H1 (cell line): Measurements from ENCODE around the gene LILRA1. TPM values are rescaled to one million over a fixed set of nuclear protein-coding genes. Genes with fewer than 3 reads are reported as not detected.
"Not testable (repeated sequence)": the region's sequence is repeated elsewhere in the genome, so short reads cannot be mapped to it uniquely, and the experiment has no call there.

Experiments used
- CTCF ChIA-PET: fragments of 300-600 bp; sonication (Branson Sonifier 250); formaldehyde crosslinking; loops from one replicate; lab custom pipeline; 2021; ENCODE audit not compliant: partially characterized antibody; lab: Charles Lee
- POLR2A ChIA-PET: fragments of 300-600 bp; sonication (Branson Sonifier 250); formaldehyde crosslinking; loops from one replicate; lab custom pipeline; 2021; ENCODE audit warnings: inconsistent platforms; ENCODE audit not compliant: partially characterized antibody; lab: Charles Lee
- DNase-seq, 2 experiments: peaks; one replicate each; pipeline versions ENCODE4 v3.0.0 to v3.0.0-alpha.2; 2010 to 2022; ENCODE audit warnings: low spot score in 2 of 2, low read depth in 1 of 2, mixed read lengths in 1 of 2
- FAIRE-seq: peaks from 2 replicates; lab custom pipeline; 2011; peaks lifted over from hg19 to GRCh38; lab: Jason Lieb, UNC
- H2AFZ ChIP-seq: 2 replicates; pipeline ENCODE4 v1.8.1; 2012; ENCODE audit warnings: low read length, inconsistent platforms
- H2AK5ac ChIP-seq: 2 replicates; pipeline ENCODE4 v1.6.1; 2013; ENCODE audit warnings: low read depth, low read length
- H2BK120ac ChIP-seq: replicated peaks from 2 replicates; pipeline ENCODE3; 2013; ENCODE audit warnings: low read depth, low read length, inconsistent platforms
- H2BK12ac ChIP-seq: 2 replicates; pipeline ENCODE4 v1.6.1; 2013; ENCODE audit warnings: low read depth, low read length
- H2BK15ac ChIP-seq: 2 replicates; pipeline ENCODE4 v1.6.1; 2013; ENCODE audit warnings: low read length
- H2BK20ac ChIP-seq: 2 replicates; pipeline ENCODE4 v1.6.1; 2013; ENCODE audit warnings: low read length
- H2BK5ac ChIP-seq: 2 replicates; pipeline ENCODE4 v1.6.1; 2013; ENCODE audit warnings: low read depth, low read length
- H3K14ac ChIP-seq: 2 replicates; pipeline ENCODE4 v1.6.1; 2013; ENCODE audit warnings: inconsistent platforms; ENCODE audit not compliant: insufficient read length
- H3K18ac ChIP-seq: 2 replicates; pipeline ENCODE4 v1.6.1; 2013; ENCODE audit warnings: low read length; ENCODE audit errors: extremely low read depth
- H3K23ac ChIP-seq: 2 replicates; pipeline ENCODE4 v1.6.1; 2013; ENCODE audit warnings: inconsistent platforms; ENCODE audit not compliant: insufficient read length
- H3K23me2 ChIP-seq: 2 replicates; pipeline ENCODE4 v1.6.1; 2013; ENCODE audit warnings: low read depth, low read length
- H3K27ac ChIP-seq: 2 replicates; pipeline ENCODE4 v1.6.1; 2011; ENCODE audit warnings: low read depth, low read length, inconsistent platforms
- H3K27me3 ChIP-seq, 4 experiments: replicated peaks in 1 of 4; 1 replicate in 1 of 4; 2 replicates in 3 of 4; pipeline versions ENCODE4 v1.6.1 to v1.8.1; 2011 to 2013; ENCODE audit warnings: low read length in 3 of 4, mild to moderate bottlenecking in 3 of 4, inconsistent platforms in 2 of 4, mixed read lengths in 2 of 4, moderate library complexity in 1 of 4; ENCODE audit not compliant: control insufficient read depth in 3 of 4, insufficient read depth in 3 of 4; ENCODE audit errors: extremely low read depth in 1 of 4
- H3K36me3 ChIP-seq, 4 experiments: 2 replicates each; pipeline versions ENCODE4 v1.6.1 to v1.8.1; 2011 to 2013; ENCODE audit warnings: mild to moderate bottlenecking in 4 of 4, low read length in 3 of 4, moderate library complexity in 2 of 4, control low read depth in 1 of 4, inconsistent platforms in 1 of 4; ENCODE audit not compliant: insufficient read depth in 4 of 4, control insufficient read depth in 2 of 4
- H3K4ac ChIP-seq: replicated peaks from 2 replicates; pipeline ENCODE3; 2013; ENCODE audit warnings: low read length, low read depth, mixed read lengths, inconsistent platforms; ENCODE audit not compliant: insufficient read length
- H3K4me1 ChIP-seq, 4 experiments: replicated peaks in 1 of 4; 1 replicate in 1 of 4; 2 replicates in 3 of 4; pipeline versions ENCODE4 v1.6.1 to v1.8.1; 2011 to 2013; ENCODE audit warnings: low read length in 3 of 4, inconsistent platforms in 2 of 4, mixed read lengths in 1 of 4; ENCODE audit not compliant: insufficient read depth in 4 of 4, control insufficient read depth in 3 of 4
- H3K4me2 ChIP-seq, 2 experiments: 2 replicates each; pipeline versions ENCODE4 v1.6.1 to v1.8.1; 2011 to 2013; ENCODE audit warnings: low read depth in 2 of 2, low read length in 2 of 2, control low read depth in 1 of 2, inconsistent platforms in 1 of 2, mild to moderate bottlenecking in 1 of 2; ENCODE audit not compliant: insufficient read depth in 1 of 2
- H3K4me3 ChIP-seq, 4 experiments: fragments of 200-600, 300-600 bp in 1 of 4; sonication (generic), shearing (Covaris generic), sonication (Bioruptor Twin) in 1 of 4; 2 replicates each; pipeline versions ENCODE4 v1.5.1 to v1.8.1; 2011 to 2016; ENCODE audit warnings: low read length in 4 of 4, low read depth in 3 of 4, control low read depth in 2 of 4, inconsistent platforms in 2 of 4, mild to moderate bottlenecking in 2 of 4, mixed read lengths in 1 of 4, moderate library complexity in 1 of 4; ENCODE audit not compliant: insufficient read depth in 2 of 4; ENCODE audit errors: extremely low read depth in 1 of 4
- H3K56ac ChIP-seq: replicated peaks from 2 replicates; pipeline ENCODE3; 2013; ENCODE audit warnings: low read depth, mild to moderate bottlenecking, mixed read lengths, low read length, inconsistent platforms; ENCODE audit not compliant: insufficient read length
- H3K79me1 ChIP-seq: 2 replicates; pipeline ENCODE4 v1.6.1; 2013; ENCODE audit warnings: low read depth, low read length, control low read depth
- H3K79me2 ChIP-seq, 2 experiments: 2 replicates each; pipeline versions ENCODE4 v1.6.1 to v1.8.1; 2012 to 2013; ENCODE audit warnings: low read length in 2 of 2, mild to moderate bottlenecking in 2 of 2, inconsistent platforms in 1 of 2; ENCODE audit not compliant: insufficient read depth in 2 of 2, control insufficient read depth in 1 of 2
- H3K9ac ChIP-seq, 4 experiments: replicated peaks in 1 of 4; 1 replicate in 1 of 4; 2 replicates in 3 of 4; pipeline versions ENCODE4 v1.6.1 to v1.8.1; 2011 to 2013; ENCODE audit warnings: low read depth in 3 of 4, low read length in 3 of 4, control low read depth in 2 of 4, mild to moderate bottlenecking in 2 of 4, moderate library complexity in 2 of 4, inconsistent platforms in 1 of 4; ENCODE audit errors: extremely low read depth in 1 of 4
- H3K9me3 ChIP-seq, 2 experiments: 2 replicates each; pipeline versions ENCODE4 v1.6.1 to v1.8.1; 2012 to 2013; ENCODE audit warnings: mild to moderate bottlenecking in 2 of 2, moderate library complexity in 2 of 2, control low read depth in 1 of 2, inconsistent platforms in 1 of 2, low read depth in 1 of 2, low read length in 1 of 2, mixed read lengths in 1 of 2; ENCODE audit not compliant: insufficient read depth in 2 of 2
- H4K20me1 ChIP-seq, 2 experiments: replicated peaks in 1 of 2; 2 replicates each; pipeline versions ENCODE3 to v1.8.1; 2011 to 2013; ENCODE audit warnings: inconsistent platforms in 2 of 2, low read length in 2 of 2, mild to moderate bottlenecking in 1 of 2; ENCODE audit not compliant: insufficient read depth in 2 of 2, control insufficient read depth in 1 of 2
- H4K5ac ChIP-seq: 2 replicates; pipeline ENCODE4 v1.6.1; 2013; ENCODE audit warnings: low read length, low read depth, mixed read lengths, inconsistent platforms; ENCODE audit not compliant: insufficient read length
- H4K8ac ChIP-seq: 2 replicates; pipeline ENCODE4 v1.8.0; 2013; ENCODE audit warnings: mild to moderate bottlenecking, moderate library complexity, low read length, inconsistent platforms; ENCODE audit not compliant: insufficient read depth; ENCODE audit errors: extremely low read depth
- H4K91ac ChIP-seq: replicated peaks from 2 replicates; pipeline ENCODE3; 2013; ENCODE audit warnings: low read length, mixed read lengths, inconsistent platforms; ENCODE audit not compliant: insufficient read length
- WGBS, 2 experiments: shearing (Covaris generic) in 1 of 2; methylation state at CpG; one replicate each; pipeline versions ENCODE4 v1.1.6 to v1.1.7; 2013 to 2015; ENCODE audit warnings: low lambda C conversion rate in 2 of 2, mixed read lengths in 2 of 2, inconsistent platforms in 1 of 2, low coverage in 1 of 2, missing lambda C conversion rate in 1 of 2; ENCODE audit not compliant: insufficient replicate concordance in 2 of 2, insufficient coverage in 1 of 2, insufficient read length in 1 of 2; ENCODE audit errors: extremely low coverage in 1 of 2, missing lambda C conversion rate in 1 of 2; 5-methylcytosine and 5-hydroxymethylcytosine counted together
- polyA plus RNA-seq, 7 experiments: library from polyadenylated mRNA; depleted of rRNA in 3 of 7; stranded (reverse) in 5 of 7; unstranded in 2 of 7; fragments of >200 nt in 5 of 7; fragments of 200-250 nt in 2 of 7; gene quantifications; 1 replicate in 5 of 7; 2 replicates in 1 of 7; 4 replicates in 1 of 7; pipeline versions ENCODE4 v1.2.1 to v1.2.3, GENCODE V29; 2011 to 2013; ENCODE audit warnings: missing spikeins in 2 of 7, mixed read lengths in 2 of 7
- total RNA-seq: library from RNA; stranded (reverse); fragmentation: NEBNext Ultra II Directional; extraction: Animal tissue kit (Norgen Biotek cat#: 25700); gene quantifications from 2 replicates; pipeline ENCODE4 v1.2.1, GENCODE V29; 2021

LILRA1 gene
- total and polyA plus RNA-seq, 2 of the 8 experiments (the other 6 are each of a cell fraction or from before 2014, with no cell fraction given): not detected

- H2BK120ac ChIP-seq, H2BK12ac ChIP-seq, H4K91ac ChIP-seq, FAIRE-seq, H3K27ac ChIP-seq, H3K36me3 ChIP-seq, H3K79me1 ChIP-seq, H3K14ac ChIP-seq, H4K20me1 ChIP-seq, H3K9ac ChIP-seq, H3K27me3 ChIP-seq, POLR2A ChIA-PET, H3K23me2 ChIP-seq, H4K5ac ChIP-seq, H3K56ac ChIP-seq, H3K4me1 ChIP-seq, H3K18ac ChIP-seq, H3K23ac ChIP-seq, H3K79me2 ChIP-seq, H2BK5ac ChIP-seq, H2AK5ac ChIP-seq, H2BK20ac ChIP-seq, H4K8ac ChIP-seq, H2AFZ ChIP-seq, H3K4ac ChIP-seq, H2BK15ac ChIP-seq, H3K4me3 ChIP-seq, H3K4me2 ChIP-seq, DNase-seq, CTCF ChIA-PET: not testable (repeated sequence)
- 78% methylated on average over 6 of the region's 12 CpGs; no CpG with 5 or more reads in 1 of the 2 experiments for WGBS, 2 experiments
- H3K9me3 ChIP-seq: peaks cover 26 to 90% of the 10 kb centered on the region in 2 experiments
Observed at GRCh38 chr19:54636081-54636480, 42.6 kb downstream of the LILRA1 start.
